Natural killer cell (primary cell): ENCODE measurements around the gene AK2. TPM values are rescaled to one million over a fixed set of nuclear protein-coding genes. Genes with fewer than 3 reads are reported as not detected.
"Not testable (repeated sequence)": the region's sequence is repeated elsewhere in the genome, so short reads cannot be mapped to it uniquely, and the experiment has no call there.

Experiments
- ATAC-seq, 3 donors: fragments of 150-1000 bp in 2 of 3; fragments of 200-7000 bp in 1 of 3; cut with Tn5 transposase; 1 replicate in 1 of 3; 2 replicates in 2 of 3; pipeline ENCODE4 v1.10.0; 2021; ENCODE audit warnings: mild to moderate bottlenecking in 2 of 3, moderate library complexity in 2 of 3
- DNase-seq, 2 donors: peaks; one replicate each; pipeline versions ENCODE4 v3.0.0 to v3.0.0-alpha.2; 2013 to 2021; ENCODE audit warnings: mixed read lengths in 1 of 2
- H3K27ac ChIP-seq: one replicate; pipeline ENCODE4 v1.5.1; 2013; ENCODE audit warnings: mild to moderate bottlenecking, low read length
- H3K27me3 ChIP-seq: one replicate; pipeline ENCODE4 v1.6.1; 2013; ENCODE audit warnings: low read length; ENCODE audit not compliant: control insufficient read depth, insufficient read depth
- H3K36me3 ChIP-seq: one replicate; pipeline ENCODE4 v1.6.1; 2013; ENCODE audit warnings: low read length; ENCODE audit not compliant: control insufficient read depth, insufficient read depth
- H3K4me1 ChIP-seq: one replicate; pipeline ENCODE4 v1.6.1; 2013; ENCODE audit warnings: low read length; ENCODE audit not compliant: control insufficient read depth, insufficient read depth
- H3K4me3 ChIP-seq: one replicate; pipeline ENCODE4 v1.5.1; 2013; ENCODE audit warnings: low read length
- H3K9me3 ChIP-seq: one replicate; pipeline ENCODE4 v1.6.1; 2013; ENCODE audit warnings: low read length; ENCODE audit not compliant: control insufficient read depth, insufficient read depth
- H3K27ac Mint-ChIP-seq, 2 donors: one replicate each; pipeline ENCODE4 v1.8.0; 2022; ENCODE audit warnings: mild to moderate bottlenecking in 2 of 2, mixed read lengths in 2 of 2, moderate library complexity in 1 of 2
- H3K27me3 Mint-ChIP-seq, 2 donors: one replicate each; pipeline ENCODE4 v1.8.0; 2022; ENCODE audit warnings: low read depth in 2 of 2, mixed read lengths in 2 of 2
- H3K36me3 Mint-ChIP-seq: one replicate; pipeline ENCODE4 v1.8.0; 2022; ENCODE audit warnings: mixed read lengths
- H3K4me1 Mint-ChIP-seq, 2 donors: one replicate each; pipeline ENCODE4 v1.8.0; 2022; ENCODE audit warnings: mixed read lengths in 2 of 2
- H3K4me3 Mint-ChIP-seq: one replicate; pipeline ENCODE4 v1.8.0; 2022; ENCODE audit warnings: mild to moderate bottlenecking, moderate library complexity, mixed read lengths
- H3K9me3 Mint-ChIP-seq, 2 donors: one replicate each; pipeline ENCODE4 v1.8.0; 2022; ENCODE audit warnings: mixed read lengths in 2 of 2
- CTCF ChIP-seq: fragments of 200-600 bp; IDR thresholded peaks from one replicate; pipeline ENCODE4 v1.8.0; 2022; ENCODE audit warnings: antibody characterized with exemption
- WGBS: methylation state at CpG from one replicate; pipeline ENCODE4 v1.1.7; 2013; ENCODE audit warnings: missing lambda C conversion rate; ENCODE audit not compliant: insufficient coverage; 5-methylcytosine and 5-hydroxymethylcytosine counted together
- intact Hi-C: fragments of 100-400 bp; cut with micrococcal nuclease; formaldehyde crosslinking; loops from one replicate; pipeline ENCODE4 v1.14.2; 2022
- total RNA-seq, 4 donors: library from RNA; stranded (reverse); fragments of 120-200 nt in 1 of 4; gene quantifications; one replicate each; pipeline versions ENCODE4 v1.2.3 to v1.2.4, GENCODE V29; 2013 to 2022

Gene AK2
- total RNA-seq, 3 donors from 2014 or later (not counting 1 experiment from before 2014, with no cell fraction given), result 64.8 to 94.0 (median 67.1) TPM

- no peak for DNase-seq
- Mint-ChIP-seq H3K9me3 (no peaks in the 10 kb centered on the region), H3K27ac (no peak overlapping the region), H3K4me1 (peaks cover 5 to 11% of the 10 kb centered on the region in 2 donors), H3K4me3 (no peak overlapping the region), H3K27me3 (peaks cover 0 to 6% of the 10 kb centered on the region in 2 donors), H3K36me3 (no peaks in the 10 kb centered on the region)
- TF ChIP-seq CTCF, result no peak
- 92% methylated on average over 2 of the region's 2 CpGs for WGBS
- no peak for ATAC-seq
- Histone ChIP-seq H3K27ac (no peak overlapping the region), H3K36me3 (no peaks in the 10 kb centered on the region), H3K27me3 (no peaks in the 10 kb centered on the region), H3K4me3 (no peak overlapping the region), H3K4me1 (peaks cover 9% of the 10 kb centered on the region), H3K9me3 (no peaks in the 10 kb centered on the region)
- intact Hi-C loops, result no loop called here
Measured at GRCh38 chr1:33072707-33073106, 36.0 kb upstream of the AK2 start.

- Mint-ChIP-seq H3K4me3 (no peak overlapping the region), H3K27ac (no peak overlapping the region), H3K27me3 (peaks cover 0 to 9% of the 10 kb centered on the region in 2 donors), H3K36me3 (peaks cover 11% of the 10 kb centered on the region), H3K9me3 (peaks cover 0 to 2% of the 10 kb centered on the region in 2 donors), H3K4me1 (peaks cover 5 to 11% of the 10 kb centered on the region in 2 donors)
- Histone ChIP-seq H3K4me3 (no peak overlapping the region), H3K9me3 (peaks cover 7% of the 10 kb centered on the region), H3K27ac (no peak overlapping the region), H3K36me3 (no peaks in the 10 kb centered on the region), H3K27me3 (no peaks in the 10 kb centered on the region), H3K4me1 (peaks cover 9% of the 10 kb centered on the region)
- no peak for TF ChIP-seq CTCF
- no peak for DNase-seq
- WGBS, result 100% methylated on average over 1 of the region's 1 CpG
- intact Hi-C loops, result no loop called here
- no peak for ATAC-seq
Measured at GRCh38 chr1:33070628-33071027, 33.9 kb upstream of the AK2 start.

DNA sequence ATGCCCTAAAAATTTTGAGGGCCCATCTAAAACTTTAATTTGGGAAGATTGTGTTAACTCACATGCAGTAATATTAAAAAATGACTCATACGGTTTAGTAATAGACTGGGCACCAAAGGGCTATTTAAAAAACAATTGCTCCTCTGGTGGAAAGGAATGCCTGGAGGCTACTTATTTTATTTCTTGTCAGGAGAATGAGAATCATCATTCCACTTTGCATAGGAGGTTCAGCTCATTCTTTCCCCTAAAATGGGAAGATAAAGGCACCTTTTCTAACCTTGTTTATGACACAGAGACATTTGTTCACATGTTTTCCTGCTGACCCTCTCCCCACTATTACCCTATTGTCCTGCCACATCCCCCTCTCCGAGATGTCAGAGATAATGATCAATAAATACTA lies 31.4 kb upstream of the AK2 start:
- H3K36me3 ChIP-seq, ATAC-seq, H3K27ac ChIP-seq, intact Hi-C loops, DNase-seq, H3K4me1 ChIP-seq, H3K27ac Mint-ChIP-seq, H3K27me3 ChIP-seq, H3K27me3 Mint-ChIP-seq, H3K4me3 Mint-ChIP-seq, H3K4me3 ChIP-seq: not testable (repeated sequence)
- H3K36me3 Mint-ChIP-seq, result peaks cover 30% of the 10 kb centered on the region
- WGBS, result 67% methylated on average over 2 of the region's 2 CpGs
- H3K4me1 Mint-ChIP-seq, result peaks cover 4 to 10% of the 10 kb centered on the region in 2 donors
- H3K9me3 Mint-ChIP-seq, result peaks cover 4 to 17% of the 10 kb centered on the region in 2 donors
- peaks cover 25% of the 10 kb centered on the region for H3K9me3 ChIP-seq

DNA sequence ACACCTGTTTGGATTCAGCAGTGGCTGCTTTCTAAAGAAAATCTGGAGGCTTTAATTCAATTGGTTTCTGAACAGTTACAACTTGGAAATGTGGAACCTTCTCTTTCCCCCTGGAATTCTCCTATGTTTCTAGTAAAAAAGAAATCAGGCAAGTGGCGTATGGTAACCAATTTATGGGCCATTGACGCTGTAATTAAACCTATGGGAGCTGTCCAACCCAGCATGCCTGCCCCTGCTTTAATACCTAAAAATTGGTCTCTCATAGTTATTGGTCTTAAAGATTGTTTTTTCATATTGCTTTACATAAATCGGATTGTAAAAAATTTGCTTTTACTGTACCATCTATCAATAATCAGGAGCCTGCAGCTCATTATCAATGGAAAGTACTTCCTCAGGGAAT lies 29.8 kb upstream of the AK2 start:
- DNase-seq, H3K4me3 Mint-ChIP-seq, H3K4me1 Mint-ChIP-seq, H3K27ac Mint-ChIP-seq, intact Hi-C loops, H3K36me3 ChIP-seq, H3K27ac ChIP-seq, ATAC-seq, H3K27me3 Mint-ChIP-seq, H3K4me1 ChIP-seq, H3K4me3 ChIP-seq, H3K27me3 ChIP-seq: not testable (repeated sequence)
- peaks cover 38% of the 10 kb centered on the region for H3K9me3 ChIP-seq
- Mint-ChIP-seq H3K36me3 (peaks cover 39% of the 10 kb centered on the region), H3K9me3 (peaks cover 7 to 26% of the 10 kb centered on the region in 2 donors)
- WGBS, result 100% methylated on average over 2 of the region's 3 CpGs
